Skeletal muscle tissue (tissue), 4 donors: Measurements from ENCODE around the gene DUSP22. TPM values are rescaled to one million over a fixed set of nuclear protein-coding genes. Genes with fewer than 3 reads are reported as not detected.

ENCODE experiments used
- H3K27ac ChIP-seq: one replicate; pipeline ENCODE4 v1.7.0; 2013; ENCODE audit warnings: mild to moderate bottlenecking, low read depth, low read length, inconsistent platforms
- H3K27me3 ChIP-seq, 3 donors: one replicate each; pipeline ENCODE4 v1.7.0; 2013; ENCODE audit warnings: low read length in 3 of 3; ENCODE audit not compliant: control insufficient read depth in 3 of 3, insufficient read depth in 3 of 3
- H3K36me3 ChIP-seq, 3 donors: one replicate each; pipeline ENCODE4 v1.7.0; 2013; ENCODE audit warnings: low read length in 3 of 3; ENCODE audit not compliant: control insufficient read depth in 3 of 3, insufficient read depth in 3 of 3
- H3K4me1 ChIP-seq, 3 donors: one replicate each; pipeline ENCODE4 v1.7.0; 2013; ENCODE audit warnings: low read length in 3 of 3, mild to moderate bottlenecking in 3 of 3; ENCODE audit not compliant: control insufficient read depth in 3 of 3, insufficient read depth in 3 of 3
- H3K4me3 ChIP-seq, 3 donors: one replicate each; pipeline ENCODE4 v1.7.0; 2013; ENCODE audit warnings: low read length in 3 of 3
- H3K9ac ChIP-seq, 3 donors: one replicate each; pipeline ENCODE4 v1.7.0; 2013; ENCODE audit warnings: low read length in 3 of 3, mild to moderate bottlenecking in 3 of 3, moderate library complexity in 2 of 3, low read depth in 1 of 3
- H3K9me3 ChIP-seq, 3 donors: one replicate each; pipeline ENCODE4 v1.7.0; 2013; ENCODE audit warnings: low read length in 3 of 3; ENCODE audit not compliant: control insufficient read depth in 3 of 3
- total RNA-seq: library from RNA; depleted of rRNA; stranded (reverse); fragments of >200 nt; gene quantifications from one replicate; pipeline ENCODE4 v1.2.3, GENCODE V29; 2014
- donor health status: Osteomylitis.

Gene DUSP22
- total RNA-seq, 1 donor from 2014 or later = 17.7 TPM

DNA sequence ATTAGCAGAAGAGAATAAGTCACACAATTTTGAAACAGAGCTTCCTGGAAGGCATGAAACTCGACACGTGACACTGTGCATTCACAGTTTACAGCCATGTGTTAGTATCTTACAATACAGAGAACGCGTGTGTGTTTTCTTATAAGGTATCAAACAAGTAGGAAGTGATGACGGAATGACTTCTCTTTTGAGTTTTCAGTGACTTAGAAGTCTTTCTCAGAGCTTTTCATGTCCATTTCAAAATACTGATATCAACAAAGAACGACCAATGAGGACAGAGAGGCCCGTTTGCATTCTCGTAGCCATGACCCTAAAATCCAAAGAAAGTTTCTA, 36.6 kb upstream of the DUSP22 start:
- Histone ChIP-seq H3K4me1 (no peaks in the 10 kb centered on the region), H3K9ac (no peak overlapping the region), H3K9me3 (peaks cover 0 to 2% (median 0%) of the 10 kb centered on the region in 3 donors), H3K27me3 (no peaks in the 10 kb centered on the region), H3K27ac (no peak overlapping the region), H3K4me3 (no peak overlapping the region), H3K36me3 (no peaks in the 10 kb centered on the region)

GRCh38 chr6:256169-256568, 36.1 kb upstream of the DUSP22 start:
- H3K27me3 ChIP-seq = no peaks in the 10 kb centered on the region
- no peak overlapping the region for H3K9ac ChIP-seq
- H3K9me3 ChIP-seq = peaks cover 0 to 2% (median 0%) of the 10 kb centered on the region in 3 donors
- H3K27ac ChIP-seq = no peak overlapping the region
- no peaks in the 10 kb centered on the region for H3K4me1 ChIP-seq
- H3K4me3 ChIP-seq = no peak overlapping the region
- H3K36me3 ChIP-seq = no peaks in the 10 kb centered on the region

- Histone ChIP-seq H3K4me1 (no peaks in the 10 kb centered on the region), H3K9ac (no peak overlapping the region), H3K36me3 (no peaks in the 10 kb centered on the region), H3K27ac (no peak overlapping the region), H3K4me3 (no peak overlapping the region), H3K9me3 (peaks cover 0 to 2% (median 0%) of the 10 kb centered on the region in 3 donors), H3K27me3 (no peaks in the 10 kb centered on the region)
Measured at GRCh38 chr6:257031-257725, 35.1 kb upstream of the DUSP22 start.

GRCh38 chr6:257774-258173, 34.5 kb upstream of the DUSP22 start:
- no peaks in the 10 kb centered on the region for H3K4me1 ChIP-seq
- H3K27ac ChIP-seq = no peak overlapping the region
- no peak overlapping the region for H3K9ac ChIP-seq
- no peaks in the 10 kb centered on the region for H3K27me3 ChIP-seq
- no peaks in the 10 kb centered on the region for H3K36me3 ChIP-seq
- H3K4me3 ChIP-seq = no peak overlapping the region
- H3K9me3 ChIP-seq = peaks cover 0 to 2% (median 0%) of the 10 kb centered on the region in 3 donors

DNA sequence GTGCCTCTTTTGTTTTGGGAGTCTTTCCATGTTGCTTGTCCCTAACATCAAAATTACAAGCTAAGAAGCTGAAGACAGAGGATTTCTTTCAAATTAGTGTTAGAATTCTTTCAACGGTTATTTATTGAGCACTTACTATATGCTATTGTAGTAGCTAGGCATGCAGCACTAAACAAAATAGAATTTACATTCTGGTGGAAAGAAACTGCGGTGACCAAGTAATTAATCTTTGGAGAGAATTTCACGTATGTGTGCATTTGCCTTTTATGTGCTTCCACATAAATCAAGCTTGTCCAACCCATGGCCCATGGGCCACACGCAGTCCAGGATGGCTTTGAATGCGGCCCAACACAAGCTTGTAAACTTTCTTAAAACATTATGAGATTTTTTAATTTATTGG, 33.0 kb upstream of the DUSP22 start:
- Histone ChIP-seq H3K36me3 (no peaks in the 10 kb centered on the region), H3K27me3 (no peaks in the 10 kb centered on the region), H3K4me1 (no peaks in the 10 kb centered on the region), H3K27ac (no peak overlapping the region), H3K4me3 (no peak overlapping the region), H3K9me3 (peaks cover 0 to 2% (median 0%) of the 10 kb centered on the region in 3 donors), H3K9ac (no peak overlapping the region)

GRCh38 chr6:259901-260508, 32.3 kb upstream of the DUSP22 start:
- H3K9me3 ChIP-seq = peaks cover 0 to 2% (median 0%) of the 10 kb centered on the region in 3 donors
- no peaks in the 10 kb centered on the region for H3K36me3 ChIP-seq
- H3K9ac ChIP-seq = no peak overlapping the region
- H3K4me1 ChIP-seq = no peaks in the 10 kb centered on the region
- H3K4me3 ChIP-seq = no peak overlapping the region
- H3K27me3 ChIP-seq = no peaks in the 10 kb centered on the region
- H3K27ac ChIP-seq = no peak overlapping the region

- no peaks in the 10 kb centered on the region for H3K4me1 ChIP-seq
- H3K27me3 ChIP-seq = no peaks in the 10 kb centered on the region
- H3K4me3 ChIP-seq = no peak overlapping the region
- H3K9ac ChIP-seq = no peak overlapping the region
- no peak overlapping the region for H3K27ac ChIP-seq
- H3K36me3 ChIP-seq = no peaks in the 10 kb centered on the region
- H3K9me3 ChIP-seq = no peaks in the 10 kb centered on the region
Measured at GRCh38 chr6:264626-265025, 27.7 kb upstream of the DUSP22 start.

- no peak overlapping the region for H3K9ac ChIP-seq
- no peak overlapping the region for H3K4me3 ChIP-seq
- no peaks in the 10 kb centered on the region for H3K36me3 ChIP-seq
- no peaks in the 10 kb centered on the region for H3K4me1 ChIP-seq
- H3K27me3 ChIP-seq = no peaks in the 10 kb centered on the region
- H3K27ac ChIP-seq = no peak overlapping the region
- peaks cover 0 to 2% (median 0%) of the 10 kb centered on the region in 3 donors for H3K9me3 ChIP-seq
Measured at GRCh38 chr6:268394-268935, 23.8 kb upstream of the DUSP22 start.

DNA sequence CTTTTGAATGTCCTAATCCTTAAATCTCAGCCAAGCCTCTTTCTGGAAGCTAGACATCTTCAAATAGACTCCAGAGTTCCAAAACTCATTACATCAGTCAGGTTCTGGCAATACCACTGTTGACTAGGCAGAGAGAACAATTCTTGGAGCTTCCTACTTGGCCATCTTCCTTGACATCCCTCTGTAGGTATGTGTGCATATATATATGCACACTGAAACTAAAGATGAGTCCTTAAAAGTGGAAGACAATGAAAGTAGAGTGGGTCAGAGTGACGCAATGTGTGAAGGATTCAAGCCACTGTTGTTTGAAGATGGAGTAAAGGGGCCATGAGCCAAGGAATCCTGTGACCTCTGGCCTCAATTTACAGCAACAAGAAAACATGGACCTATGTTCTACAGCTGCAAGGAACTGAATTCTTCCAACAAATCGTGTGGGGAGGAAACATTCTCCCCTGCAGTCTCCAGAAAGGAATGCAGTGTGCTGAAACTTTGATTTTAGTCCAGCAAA, 18.7 kb upstream of the DUSP22 start:
- no peaks in the 10 kb centered on the region for H3K4me1 ChIP-seq
- peaks cover 0 to 2% (median 0%) of the 10 kb centered on the region in 3 donors for H3K27me3 ChIP-seq
- no peak overlapping the region for H3K27ac ChIP-seq
- no peak overlapping the region for H3K4me3 ChIP-seq
- H3K36me3 ChIP-seq = no peaks in the 10 kb centered on the region
- peaks cover 0 to 2% (median 0%) of the 10 kb centered on the region in 3 donors for H3K9me3 ChIP-seq
- no peak overlapping the region for H3K9ac ChIP-seq

GRCh38 chr6:277746-278145, 14.5 kb upstream of the DUSP22 start:
- Histone ChIP-seq H3K36me3 (no peaks in the 10 kb centered on the region), H3K9ac (no peak overlapping the region), H3K4me3 (no peak overlapping the region), H3K27me3 (peaks cover 0 to 9% (median 5%) of the 10 kb centered on the region in 3 donors), H3K4me1 (no peaks in the 10 kb centered on the region), H3K27ac (no peak overlapping the region), H3K9me3 (no peaks in the 10 kb centered on the region)
